CD4-positive, alpha-beta T cell treated with Interleukin-4 for 4 hours (primary cell): ENCODE data around the gene TENT5C.
A peak's percentile ranks its signal among the peaks of the same experiment; 100 is the strongest.

Source experiments
- DNase-seq: peaks from one replicate; pipeline ENCODE4 v3.0.0-alpha.2; 2020

The TENT5C gene

DNA sequence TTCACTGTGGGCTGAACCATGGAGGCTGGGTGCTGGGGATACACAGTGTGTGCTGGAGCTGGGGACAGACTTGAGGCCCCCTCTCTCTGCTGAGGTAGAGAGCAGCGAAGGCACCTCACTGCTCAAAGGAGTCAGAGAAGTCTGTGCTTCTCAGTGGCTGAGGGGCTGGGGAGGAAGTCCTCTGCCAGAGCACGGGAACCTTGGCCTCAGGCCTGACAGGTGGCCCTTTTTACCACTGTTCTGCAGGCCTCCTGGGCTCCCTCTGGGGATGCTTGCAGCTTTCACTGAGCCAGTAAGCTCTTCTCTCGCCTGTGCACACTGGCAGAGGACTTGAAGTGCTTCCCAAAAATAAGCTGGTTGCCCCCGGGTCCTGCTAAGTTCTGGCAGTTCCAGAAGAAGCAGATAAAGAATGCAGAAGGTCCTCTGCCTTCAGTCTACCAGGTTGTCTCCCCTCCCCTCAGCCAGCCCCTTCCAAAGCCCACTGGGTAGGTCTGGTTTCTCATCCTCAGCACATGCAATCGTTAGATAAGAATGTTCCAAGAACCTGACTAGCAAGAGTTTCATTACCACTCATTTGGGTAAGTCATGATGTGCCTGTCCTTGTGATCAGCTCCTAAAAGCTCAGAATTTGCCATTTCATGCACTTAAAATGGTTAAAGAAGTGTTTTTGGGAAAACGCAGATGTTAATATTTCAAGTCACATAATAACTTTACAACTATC, 53.9 kb downstream of the TENT5C start:
- no peak for DNase-seq

- DNase-seq = no peak
These were observed 54.6 kb downstream of the TENT5C start for GRCh38 chr1:117660271-117660965.

GRCh38 chr1:117661027-117661426, 55.2 kb downstream of the TENT5C start:
- DNase-seq = peak; percentile 80

GRCh38 chr1:117662667-117663066, 56.8 kb downstream of the TENT5C start:
- DNase-seq = no peak

- no peak for DNase-seq
These were observed 57.5 kb downstream of the TENT5C start for GRCh38 chr1:117663156-117663902.

DNA sequence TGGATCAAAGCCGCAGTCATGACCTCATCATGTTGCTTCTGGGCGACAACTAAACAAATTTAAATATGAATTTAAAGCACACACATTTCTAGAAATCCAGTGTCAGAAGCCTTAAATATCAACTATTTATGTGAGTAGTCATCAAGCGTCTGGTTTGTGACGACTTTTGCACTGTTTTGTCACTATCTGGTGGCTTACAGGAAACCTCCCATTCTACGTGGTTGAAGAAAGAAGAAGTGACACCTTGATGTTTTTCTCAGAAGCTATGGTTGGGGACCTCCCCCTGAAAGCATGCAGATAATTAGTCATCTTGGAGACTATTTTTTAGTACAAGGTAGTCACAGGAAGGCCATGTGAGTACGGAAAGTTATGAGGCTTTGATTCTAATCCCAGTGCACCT, 58.5 kb downstream of the TENT5C start:
- peak; percentile 94 for DNase-seq

GRCh38 chr1:117665556-117666270, 59.9 kb downstream of the TENT5C start:
- no peak for DNase-seq

DNA sequence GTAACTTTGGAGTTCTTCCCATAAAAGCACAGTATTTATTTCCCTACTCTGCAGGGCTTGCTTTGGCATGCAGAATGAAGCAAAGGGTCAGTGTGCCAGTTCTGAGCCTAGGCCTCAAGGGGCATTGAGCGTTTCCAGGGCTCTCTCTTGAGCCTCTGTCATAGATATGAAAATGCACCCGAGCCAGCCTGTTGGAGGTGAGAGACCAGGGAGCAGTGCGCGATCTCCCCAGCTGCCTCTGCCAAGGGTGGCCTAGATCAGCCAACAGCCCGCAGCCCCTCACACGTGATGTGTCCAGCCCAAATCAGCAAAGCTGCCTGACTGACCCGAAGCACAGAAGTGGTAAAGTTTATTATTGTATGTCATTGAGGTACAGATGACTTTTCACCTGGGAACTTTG, 63.7 kb downstream of the TENT5C start:
- DNase-seq = no peak

DNA sequence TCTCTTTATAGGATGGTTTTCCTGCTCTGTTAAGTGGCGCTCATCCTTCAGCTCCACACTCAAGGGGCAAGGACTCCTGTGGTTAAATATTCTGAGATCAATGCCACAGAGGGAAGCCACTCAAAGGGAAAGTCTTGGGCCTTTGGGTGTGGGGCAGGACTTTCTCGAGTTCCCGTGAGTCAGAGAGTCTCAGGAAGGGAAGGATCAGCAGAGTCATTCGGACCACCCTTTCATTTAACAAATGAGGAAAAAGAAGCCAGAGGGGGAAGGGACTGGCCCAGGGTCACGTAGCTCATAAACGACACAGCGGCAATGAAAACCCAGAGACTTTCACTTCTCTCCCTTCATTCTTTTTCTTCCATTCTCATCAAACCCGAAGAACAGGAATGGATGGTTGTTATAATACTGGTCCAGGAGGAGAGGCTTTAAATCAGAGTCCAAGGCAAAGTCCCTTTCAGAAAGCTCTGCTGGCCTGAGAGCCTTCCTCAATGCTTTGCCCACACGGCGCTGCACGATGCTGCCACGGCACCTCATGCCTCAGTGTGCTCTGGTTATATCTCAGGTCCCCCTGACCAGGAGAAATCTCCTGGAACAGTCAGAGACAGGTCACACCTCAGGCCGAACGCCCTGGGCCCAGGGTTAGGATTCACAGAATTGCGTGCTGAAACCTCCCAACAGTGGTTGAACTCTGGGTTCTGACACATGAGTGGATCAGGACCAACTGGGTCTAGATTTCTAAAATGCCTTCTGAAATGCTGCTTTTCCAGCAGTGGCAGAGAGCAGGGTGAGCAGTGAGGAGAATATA, 65.3 kb downstream of the TENT5C start:
- no peak for DNase-seq

GRCh38 chr1:117671781-117672501, 66.1 kb downstream of the TENT5C start:
- no peak for DNase-seq

DNA sequence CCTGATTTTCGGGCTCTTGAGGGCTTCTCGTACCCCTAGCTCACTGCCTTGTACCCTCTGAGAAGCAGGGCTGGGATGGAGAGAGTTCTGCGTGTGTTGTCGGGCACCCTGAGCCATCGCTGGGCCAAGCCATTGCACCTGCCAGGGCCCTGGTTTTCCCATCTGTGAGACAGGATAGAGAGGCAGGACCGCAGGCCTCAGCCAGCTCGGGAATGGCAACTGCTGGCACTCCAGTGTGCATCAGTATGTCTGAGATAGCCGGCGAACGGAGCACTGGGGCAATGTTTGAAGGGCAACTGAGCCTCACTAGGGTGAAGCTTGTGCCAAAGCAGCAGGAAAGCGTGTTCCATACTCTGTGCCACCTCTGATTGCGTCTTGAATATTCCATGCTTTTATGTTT, 66.9 kb downstream of the TENT5C start:
- no peak for DNase-seq

GRCh38 chr1:117673405-117673804, 67.6 kb downstream of the TENT5C start:
- no peak for DNase-seq

DNA sequence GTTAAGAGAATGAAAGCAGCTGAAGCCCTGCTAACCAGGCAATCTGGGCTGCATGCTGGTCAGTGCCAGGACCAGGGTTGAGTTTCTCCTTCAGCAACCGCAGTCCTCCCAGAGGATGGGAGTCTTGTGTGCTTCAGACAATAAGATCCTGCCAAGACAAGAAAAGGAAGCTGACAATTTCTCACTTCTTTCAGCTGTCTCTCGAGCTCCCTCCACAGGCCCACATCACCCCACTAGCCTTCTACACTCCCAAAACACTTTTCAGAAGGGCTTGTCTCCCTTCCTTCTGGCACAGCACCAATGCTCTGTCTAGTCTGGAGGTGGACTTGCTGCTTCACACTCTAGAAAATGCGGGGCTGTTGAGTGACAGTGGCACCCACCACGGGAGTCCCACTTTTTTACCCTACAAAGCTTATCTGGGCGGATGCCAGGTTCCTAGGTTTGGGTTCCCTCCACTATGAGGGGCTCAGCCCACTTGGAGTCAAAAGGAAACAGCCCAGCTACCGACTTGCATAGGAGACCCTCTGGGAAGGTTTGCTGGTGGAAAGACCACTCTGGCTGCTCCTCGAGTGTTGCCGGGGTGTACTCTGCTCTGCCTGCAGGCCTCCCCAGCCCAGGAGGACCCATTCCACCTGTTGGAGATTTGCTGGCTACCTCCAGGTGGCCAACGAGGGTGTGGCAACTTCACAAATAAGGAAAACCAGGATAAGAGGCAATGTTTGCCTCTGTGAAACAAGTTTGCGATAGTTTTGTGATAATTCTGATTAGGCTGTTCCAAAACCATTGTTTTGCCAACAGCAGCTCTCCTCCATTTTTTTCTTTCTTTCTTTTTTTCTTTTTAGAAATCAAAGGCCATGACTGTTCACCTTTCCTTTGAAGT, 68.9 kb downstream of the TENT5C start:
- DNase-seq = peak; percentile 69

DNA sequence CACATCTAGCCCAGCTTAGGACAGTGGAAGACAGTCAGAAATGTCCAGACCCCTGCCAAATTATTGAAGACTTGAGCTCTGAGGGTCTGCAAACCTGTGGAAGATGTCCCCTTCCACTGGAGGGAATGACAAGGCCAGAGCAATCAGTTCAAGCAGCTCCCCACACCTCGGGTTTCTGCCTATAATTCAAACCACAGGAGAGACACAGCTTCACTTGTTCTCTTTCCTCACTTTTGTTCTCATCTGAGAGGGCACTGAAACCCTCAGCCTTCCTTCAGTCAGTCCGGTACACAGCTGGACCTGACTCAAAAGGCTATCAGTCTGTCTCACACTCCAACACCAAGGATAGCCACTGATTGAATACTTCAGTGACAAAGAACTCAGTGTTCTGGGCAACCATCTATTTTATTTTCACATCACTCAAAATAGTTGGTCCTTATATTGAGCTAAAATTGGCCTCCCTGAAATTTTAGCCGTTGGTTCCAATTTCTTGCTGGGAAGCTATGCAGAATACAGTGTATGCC, 70.1 kb downstream of the TENT5C start:
- DNase-seq = no peak

- no peak for DNase-seq
These were observed 70.8 kb downstream of the TENT5C start for GRCh38 chr1:117676615-117677130.
